ENCODE measurements around the gene DDIT3.

DDIT3 gene

GRCh38 chr12:57547288-57548012 lies 27.1 kb upstream of the DDIT3 start:
- no peak for DNase-seq (ENCODE audit: low read depth)

- DNase-seq (ENCODE audit: low read depth): peak; percentile 86
These were observed 26.3 kb upstream of the DDIT3 start, which contains the start of gene DCTN2 for GRCh38 chr12:57546438-57547287. TSS of gene DCTN2 (minus strand) at chr12:57547192. CDS start at chr12:57547063, 129 bp downstream.

GRCh38 chr12:57545809-57546437 lies 25.6 kb upstream of the DDIT3 start:
- DNase-seq (ENCODE audit: low read depth): no peak

DNA sequence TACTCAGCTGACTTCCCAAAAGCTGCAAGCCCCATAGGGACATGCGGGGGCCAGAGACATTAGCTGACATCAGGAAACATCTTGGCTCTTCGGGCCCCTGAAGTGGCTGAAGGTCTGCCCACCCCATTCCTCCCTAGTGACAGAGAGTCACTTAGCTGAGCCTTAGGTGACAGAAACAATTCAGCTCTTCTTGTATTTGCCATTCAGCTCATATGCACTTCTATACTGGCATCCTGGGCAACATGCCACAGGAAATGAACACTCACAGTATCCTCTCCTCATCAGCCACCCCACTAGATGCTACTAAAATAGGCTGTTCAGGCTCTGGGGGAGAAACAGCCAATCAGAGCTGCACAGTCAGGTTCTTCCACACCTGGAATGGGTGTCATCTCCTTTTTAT lies 23.3 kb upstream of the DDIT3 start:
- no peak for DNase-seq (ENCODE audit: low read depth)

- no peak for DNase-seq (ENCODE audit: low read depth)
These were observed 21.4 kb upstream of the DDIT3 start for GRCh38 chr12:57541717-57542116.

DNA sequence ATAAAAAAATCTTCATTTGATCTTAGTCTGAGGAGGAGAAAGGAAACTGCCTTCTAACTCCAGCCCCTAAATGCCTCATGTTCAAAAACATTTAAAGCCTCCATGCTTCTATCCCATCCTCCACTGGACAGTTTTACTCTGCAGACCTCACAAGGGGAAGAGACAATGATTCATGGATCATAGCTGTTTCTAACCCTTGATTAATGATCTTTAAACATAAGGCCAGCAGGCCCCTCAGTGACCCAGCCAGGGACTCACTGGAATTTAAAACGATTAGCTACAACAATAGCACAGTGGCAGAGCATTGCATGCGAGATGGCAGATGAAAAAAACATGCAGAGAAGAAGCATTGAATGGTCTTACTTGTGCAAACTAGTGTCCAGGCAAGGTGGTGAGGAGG lies 20.7 kb upstream of the DDIT3 start:
- DNase-seq (ENCODE audit: low read depth): no peak

DNA sequence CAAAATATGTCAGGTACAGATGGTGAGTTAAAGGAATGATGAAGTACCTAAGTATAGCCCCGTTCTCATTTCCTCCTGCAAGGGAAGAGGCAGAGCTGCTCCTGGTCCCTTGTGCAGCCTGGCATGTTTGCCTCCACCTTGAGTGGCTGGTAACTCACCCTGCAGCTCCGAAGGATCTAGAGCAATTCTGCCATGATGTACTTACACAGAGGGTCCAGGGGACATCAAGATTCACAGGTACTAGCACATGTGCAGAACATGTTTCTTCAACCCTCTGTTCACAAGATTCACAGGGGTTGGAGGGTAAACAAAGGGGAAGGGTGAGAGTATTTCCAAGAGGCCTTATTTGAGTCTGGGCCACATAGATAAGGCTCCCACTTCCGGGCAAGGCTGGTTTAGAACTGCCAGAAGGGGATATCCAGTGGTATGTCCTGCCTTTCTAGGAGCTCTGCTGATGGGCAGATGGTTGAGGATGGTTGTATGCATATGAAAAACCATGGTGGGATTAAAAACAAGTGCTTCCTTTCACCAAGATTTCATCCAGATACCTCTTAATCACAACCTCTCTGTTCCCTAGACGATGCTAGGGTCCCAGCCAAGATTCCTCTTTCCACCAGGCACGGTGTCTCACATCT lies 18.9 kb upstream of the DDIT3 start:
- DNase-seq (ENCODE audit: low read depth): no peak

GRCh38 chr12:57536597-57536942 lies 16.3 kb upstream of the DDIT3 start:
- DNase-seq (ENCODE audit: low read depth): no peak

GRCh38 chr12:57535764-57536596 lies 15.7 kb upstream of the DDIT3 start:
- no peak for DNase-seq (ENCODE audit: low read depth)

DNA sequence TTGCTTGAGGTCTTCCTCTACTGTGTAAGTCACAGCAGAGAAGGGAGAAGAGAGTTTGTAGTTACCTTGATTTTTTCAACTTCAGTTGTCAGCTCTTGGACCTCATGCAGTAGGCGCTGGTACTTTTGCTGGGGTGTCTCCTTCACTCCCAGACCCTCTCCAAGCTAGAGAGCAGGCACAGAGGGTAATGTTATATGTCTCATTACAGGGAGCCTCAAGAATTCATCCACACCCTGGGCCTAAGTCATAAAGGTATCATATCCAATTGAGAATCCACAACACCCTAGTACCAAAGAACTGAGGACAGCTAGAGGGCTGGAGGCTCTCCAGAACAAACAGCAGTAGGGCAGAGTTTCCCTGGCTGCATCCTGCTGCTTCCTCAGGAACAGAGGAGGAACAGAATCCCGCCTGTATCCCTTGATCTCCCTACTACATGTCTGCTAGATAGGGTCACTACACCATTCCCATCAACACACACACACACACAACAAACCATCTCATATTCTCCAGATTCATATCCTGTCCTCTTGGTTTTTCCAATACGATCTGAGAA lies 14.8 kb upstream of the DDIT3 start:
- no peak for DNase-seq (ENCODE audit: low read depth)

- DNase-seq (ENCODE audit: low read depth): no peak
These were observed 13.9 kb upstream of the DDIT3 start for GRCh38 chr12:57534250-57534649.

GRCh38 chr12:57533108-57533507 lies 12.8 kb upstream of the DDIT3 start:
- DNase-seq (ENCODE audit: low read depth): no peak

- DNase-seq (ENCODE audit: low read depth): no peak
These were observed 11.5 kb upstream of the DDIT3 start for GRCh38 chr12:57531836-57532235.

- no peak for DNase-seq (ENCODE audit: low read depth)
These were observed 10.3 kb upstream of the DDIT3 start for GRCh38 chr12:57530396-57531142.

DNA sequence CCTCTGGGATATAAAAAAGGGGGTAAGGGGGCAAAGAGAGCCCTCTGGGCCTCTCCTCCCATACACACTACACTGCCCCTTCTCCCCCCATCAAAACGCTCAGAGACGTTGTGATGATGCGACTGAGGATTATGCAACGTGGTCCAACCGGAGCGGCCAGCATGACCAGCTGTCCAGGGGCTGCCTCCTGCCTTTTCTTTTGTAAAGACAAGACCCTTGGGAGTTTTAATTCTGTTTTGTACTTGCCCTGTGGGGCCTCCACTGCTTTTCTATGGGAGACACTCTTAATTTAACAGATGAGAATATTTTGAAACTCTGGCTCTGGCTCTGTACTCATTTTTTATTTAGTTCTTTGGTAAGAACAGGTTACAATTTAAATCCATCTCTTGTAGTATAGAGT lies 9.5 kb upstream of the DDIT3 start:
- no peak for DNase-seq (ENCODE audit: low read depth)

- no peak for DNase-seq (ENCODE audit: low read depth)
These were observed 8.7 kb upstream of the DDIT3 start for GRCh38 chr12:57528831-57529555.

DNA sequence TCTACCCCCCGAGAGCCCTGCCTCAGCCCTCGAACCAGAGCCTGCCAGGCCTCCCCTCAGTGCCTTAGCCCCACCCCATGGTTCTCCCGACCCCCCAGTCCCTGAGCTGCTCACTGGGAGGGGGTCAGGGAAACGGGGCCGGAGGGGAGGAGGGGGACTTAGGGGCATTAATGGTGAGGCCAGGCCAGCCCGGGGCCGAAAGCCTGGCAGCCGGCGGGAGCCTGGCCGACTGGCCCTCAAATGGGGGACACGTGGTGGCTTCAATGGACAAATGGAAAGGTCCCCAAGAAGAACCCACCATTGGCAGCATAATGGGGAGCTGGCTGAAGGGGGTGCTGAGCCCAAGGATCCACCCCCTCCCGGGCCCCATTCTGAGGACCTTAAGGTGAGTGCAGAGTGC lies 7.9 kb upstream of the DDIT3 start:
- no peak for DNase-seq (ENCODE audit: low read depth)

DNA sequence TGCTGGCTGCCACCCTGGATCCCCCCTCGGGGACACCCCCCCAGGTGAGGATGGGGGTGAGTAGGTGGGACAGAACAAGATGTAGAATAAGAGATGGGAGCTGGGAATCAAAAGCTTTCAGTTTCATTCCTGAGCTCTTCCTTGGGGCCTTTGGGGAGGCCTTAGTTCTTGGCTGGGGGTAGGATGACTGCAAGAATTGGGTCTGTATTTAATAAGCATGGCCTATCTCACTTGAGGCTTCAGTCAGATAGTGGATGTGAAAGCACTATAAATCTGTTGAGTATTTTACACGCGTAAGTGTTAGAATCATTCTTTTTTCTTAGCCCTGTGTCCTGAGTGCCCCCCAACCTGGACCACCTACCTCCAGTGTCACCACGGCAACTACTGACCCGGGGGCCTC lies 6.9 kb upstream of the DDIT3 start:
- no peak for DNase-seq (ENCODE audit: low read depth)

DNA sequence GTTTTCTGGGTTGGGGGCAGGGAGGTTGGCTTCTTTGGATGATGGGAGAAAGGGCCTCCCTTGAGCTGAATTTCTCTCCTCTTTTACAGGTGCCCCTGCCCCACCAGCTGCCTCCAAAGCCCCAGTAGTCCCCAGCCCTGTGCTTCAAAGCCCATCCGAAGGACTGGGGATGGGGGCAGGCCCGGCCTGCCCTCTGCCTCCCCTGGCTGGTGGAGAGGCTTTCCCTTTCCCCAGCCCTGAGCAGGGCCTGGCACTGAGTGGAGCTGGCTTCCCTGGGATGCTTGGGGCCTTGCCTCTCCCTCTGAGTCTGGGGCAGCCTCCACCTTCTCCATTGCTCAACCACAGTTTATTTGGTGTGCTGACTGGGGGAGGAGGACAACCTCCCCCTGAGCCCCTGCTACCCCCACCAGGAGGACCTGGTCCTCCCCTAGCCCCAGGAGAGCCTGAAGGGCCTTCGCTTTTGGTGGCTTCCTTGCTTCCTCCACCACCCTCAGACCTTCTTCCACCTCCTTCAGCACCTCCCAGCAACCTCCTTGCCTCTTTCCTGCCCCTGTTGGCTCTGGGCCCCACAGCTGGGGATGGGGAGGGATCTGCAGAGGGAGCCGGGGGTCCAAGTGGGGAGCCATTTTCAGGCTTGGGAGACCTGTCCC lies 6.3 kb upstream of the DDIT3 start:
- no peak for DNase-seq (ENCODE audit: low read depth)
